ENCODE data around the gene SLC16A10.
"Not testable (repeated sequence)": the region's sequence is repeated elsewhere in the genome, so short reads cannot be mapped to it uniquely, and the experiment has no call there.

The SLC16A10 gene
- 9.2 to 38.1 (median 21.4) reads per million in 18 experiments for total RNA-seq

GRCh38 chr6:111087106-111087835, at the start of gene SLC16A10:
SLC16A10 (plus strand) TSS chr6:111087503; CDS start chr6:111087753, 250 bp downstream.
- peak; percentile 35 to 68 for DNase-seq

- DNase-seq = no peak
Measured at GRCh38 chr6:111038534-111039252, 48.6 kb upstream of the SLC16A10 start.

GRCh38 chr6:111041917-111042316, 45.4 kb upstream of the SLC16A10 start:
- no peak for DNase-seq

- no peak for DNase-seq
Measured at GRCh38 chr6:111047244-111047643, 40.1 kb upstream of the SLC16A10 start.

- DNase-seq = peak in 1 of 2 donors; percentile 19
Measured at GRCh38 chr6:111050261-111051023, 36.9 kb upstream of the SLC16A10 start.

- DNase-seq = no peak
Measured at GRCh38 chr6:111052171-111052570, 35.1 kb upstream of the SLC16A10 start.

- peak; percentile 59 to 64 for DNase-seq
Measured at GRCh38 chr6:111057074-111057752, 30.1 kb upstream of the SLC16A10 start.

- no peak for DNase-seq
Measured at GRCh38 chr6:111061508-111061907, 25.8 kb upstream of the SLC16A10 start.

- not testable (repeated sequence) for DNase-seq
Measured at GRCh38 chr6:111061985-111062384, 25.3 kb upstream of the SLC16A10 start.

GRCh38 chr6:111062860-111063259, 24.4 kb upstream of the SLC16A10 start:
- not testable (repeated sequence) for DNase-seq

- DNase-seq = no peak
Measured at GRCh38 chr6:111068109-111068865, 19.0 kb upstream of the SLC16A10 start.

- no peak for DNase-seq
Measured at GRCh38 chr6:111068866-111069234, 18.5 kb upstream of the SLC16A10 start.

- DNase-seq = no peak
Measured at GRCh38 chr6:111069382-111070104, 17.8 kb upstream of the SLC16A10 start.

- peak; percentile 54 to 64 for DNase-seq
Measured at GRCh38 chr6:111070105-111071005, 16.9 kb upstream of the SLC16A10 start.

- DNase-seq = no peak
Measured at GRCh38 chr6:111072801-111073360, 14.4 kb upstream of the SLC16A10 start.

- no peak for DNase-seq
Measured at GRCh38 chr6:111074311-111074710, 13.0 kb upstream of the SLC16A10 start.

GRCh38 chr6:111076024-111076695, 11.1 kb upstream of the SLC16A10 start:
- DNase-seq = peak; percentile 94 to 95

- no peak for DNase-seq
Measured at GRCh38 chr6:111080698-111081097, 6.6 kb upstream of the SLC16A10 start.

GRCh38 chr6:111086685-111087084, 618 bp upstream of the SLC16A10 start:
- DNase-seq = no peak

All from inflammatory macrophage (primary cell).